Germinal center (tissue), 1 donor: Measurements from ENCODE around the gene STX1B.
"Not testable (repeated sequence)": the region's sequence is repeated elsewhere in the genome, so short reads cannot be mapped to it uniquely, and the experiment has no call there.

Source experiments
- DNase-seq: peaks from one replicate; pipeline ENCODE4 v3.0.0; 2012; ENCODE audit warnings: mixed read lengths, low spot score

Gene STX1B

DNA sequence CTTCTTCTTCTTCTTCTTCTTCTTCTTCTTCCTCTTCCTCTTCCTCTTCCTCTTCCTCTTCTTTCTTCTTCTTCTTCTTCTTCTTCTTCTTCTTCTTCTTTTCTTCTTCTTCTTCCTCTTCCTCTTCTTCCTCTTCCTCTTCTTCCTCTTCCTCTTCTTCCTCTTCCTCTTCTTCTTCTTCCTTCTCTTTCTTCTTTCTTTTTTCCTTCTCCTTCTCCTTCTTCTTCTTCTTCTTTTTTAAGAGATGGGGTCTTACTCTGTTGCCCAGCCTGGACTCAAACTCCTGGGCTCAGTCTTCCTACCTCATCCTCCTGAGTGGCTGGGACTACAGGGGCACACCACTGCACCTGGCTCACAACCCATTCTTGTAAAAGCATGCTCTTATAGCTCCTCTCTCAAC lies 2.9 kb upstream of the STX1B start:
- DNase-seq: not testable (repeated sequence)

DNA sequence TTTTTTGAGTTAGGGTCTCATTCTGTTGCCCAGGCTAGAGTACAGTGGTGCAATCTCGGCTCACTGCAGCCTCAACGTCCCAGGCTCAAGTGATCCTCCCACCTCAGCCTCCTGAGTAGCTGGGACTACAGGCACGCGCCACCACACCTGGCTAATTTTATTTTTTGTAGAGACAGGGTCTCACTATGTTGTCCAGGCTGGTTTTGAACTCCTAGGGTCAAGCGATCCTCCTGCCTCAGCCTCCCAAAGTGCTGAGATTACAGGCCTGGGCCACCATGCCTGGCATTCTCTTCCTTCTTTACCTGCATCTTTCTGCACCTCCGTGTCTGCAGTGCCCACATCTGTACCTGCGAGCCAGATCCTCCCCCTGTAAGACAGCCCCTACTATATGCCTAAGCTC lies 1.4 kb upstream of the STX1B start:
- DNase-seq: not testable (repeated sequence)

DNA sequence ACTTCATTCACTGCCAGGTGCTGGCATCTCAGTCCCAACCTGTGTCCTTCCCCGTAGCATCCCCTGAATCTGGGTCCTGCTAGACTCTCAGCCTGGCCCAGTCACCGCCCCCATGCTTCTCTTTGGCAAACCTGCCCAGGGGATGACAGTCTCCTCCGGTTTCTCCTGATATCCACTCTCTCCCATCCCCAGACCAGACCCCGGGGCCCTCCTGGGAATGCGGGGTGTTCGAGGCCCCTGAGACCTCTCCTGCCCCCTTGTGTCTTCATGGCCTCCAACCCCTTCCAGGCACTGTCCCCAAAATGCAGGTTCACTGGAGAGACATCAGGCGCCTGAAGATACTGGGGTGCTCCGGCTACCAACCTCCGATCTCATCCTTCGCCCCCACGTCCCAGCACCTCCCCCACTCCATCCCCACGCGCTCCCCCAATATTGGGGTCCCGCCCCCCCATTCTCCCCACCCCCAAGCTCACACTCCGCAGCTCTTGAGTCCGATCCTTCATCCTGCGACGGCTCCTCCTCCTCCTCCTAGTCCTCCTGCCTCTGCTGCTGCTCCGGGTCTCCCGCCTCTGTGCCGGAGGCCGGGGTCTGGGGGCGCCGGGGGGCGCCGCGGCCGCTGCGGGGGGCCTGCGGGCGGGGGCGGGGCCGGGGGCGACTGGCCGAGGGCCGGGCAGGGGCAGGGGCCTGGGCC lies 399 bp downstream of the STX1B start:
- DNase-seq: no peak

DNA sequence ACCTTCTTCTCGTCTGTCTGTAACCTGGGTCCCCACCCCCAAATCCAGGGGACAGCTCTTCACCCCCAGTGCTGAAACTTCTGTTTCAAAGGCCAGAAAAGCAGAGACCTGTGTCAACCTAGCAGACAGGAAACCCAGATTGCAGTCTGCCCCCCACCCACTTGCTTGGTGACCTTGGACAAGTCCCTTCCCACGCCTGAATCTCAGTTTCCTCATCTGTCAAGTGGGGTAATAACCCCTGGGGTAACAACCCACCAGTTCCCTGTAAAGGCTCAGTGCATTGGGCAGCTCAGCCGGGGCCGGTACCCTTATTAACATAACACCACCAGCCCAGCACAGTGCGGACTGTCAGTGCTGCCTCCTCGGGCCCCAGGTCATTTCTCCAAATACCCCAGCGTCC lies 1.3 kb downstream of the STX1B start:
- no peak for DNase-seq

DNA sequence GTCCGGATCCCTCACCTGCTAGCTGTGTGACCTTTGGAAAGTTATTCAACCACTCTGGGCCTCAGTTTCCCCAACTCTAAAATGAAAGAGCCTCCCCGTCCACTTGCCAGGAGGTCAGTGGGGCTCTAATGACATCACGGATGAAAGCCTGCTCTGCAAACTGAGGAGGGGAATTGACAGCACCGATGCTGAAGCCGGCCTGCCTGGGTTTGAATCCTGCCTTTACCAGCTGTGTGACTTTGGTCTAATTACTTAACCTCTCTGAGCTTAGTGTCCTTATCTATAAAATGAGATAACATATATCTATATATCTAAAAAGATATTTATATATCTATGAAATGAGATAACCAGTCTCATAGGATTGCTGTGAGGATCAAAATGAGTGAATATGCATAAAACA lies 1.9 kb downstream of the STX1B start:
- no peak for DNase-seq

DNA sequence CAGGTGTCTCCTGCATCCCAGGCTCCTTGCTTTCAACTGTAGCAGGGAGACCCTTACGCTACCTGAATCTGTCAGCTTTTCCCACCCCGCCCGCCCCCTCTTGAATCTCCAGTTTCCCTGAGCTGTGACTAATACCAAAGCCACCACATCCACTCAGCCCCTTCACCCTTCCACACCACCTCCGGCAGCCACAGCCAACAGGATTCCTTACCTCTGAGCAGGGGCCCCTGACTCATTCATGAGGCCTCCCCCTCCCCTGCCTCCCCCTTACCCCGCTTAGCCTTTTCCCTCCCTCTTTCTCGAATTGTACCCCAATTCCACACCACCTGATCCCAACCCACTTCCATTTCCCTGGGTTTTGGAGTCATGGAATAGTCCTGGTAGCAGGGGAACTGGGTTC lies 2.3 kb downstream of the STX1B start:
- DNase-seq: no peak

DNA sequence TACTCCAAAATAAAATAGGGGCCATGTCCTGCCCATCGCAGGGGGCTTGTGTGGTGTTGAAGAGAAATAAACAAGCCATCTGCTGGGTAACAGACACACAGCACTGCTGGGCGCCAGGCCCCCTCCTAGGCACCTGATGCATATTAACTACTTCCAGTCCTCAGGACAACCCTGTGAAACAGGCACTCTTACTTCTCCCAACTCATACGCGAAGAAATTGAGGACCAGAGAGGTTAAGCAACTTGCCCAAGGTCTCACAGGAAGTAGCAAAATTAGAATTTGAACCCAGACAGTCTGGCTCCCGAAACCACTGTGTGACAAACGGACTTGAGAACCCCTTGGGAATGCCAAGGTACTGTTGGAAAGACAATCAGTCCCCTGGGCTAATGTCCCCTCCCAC lies 2.8 kb downstream of the STX1B start:
- no peak for DNase-seq

DNA sequence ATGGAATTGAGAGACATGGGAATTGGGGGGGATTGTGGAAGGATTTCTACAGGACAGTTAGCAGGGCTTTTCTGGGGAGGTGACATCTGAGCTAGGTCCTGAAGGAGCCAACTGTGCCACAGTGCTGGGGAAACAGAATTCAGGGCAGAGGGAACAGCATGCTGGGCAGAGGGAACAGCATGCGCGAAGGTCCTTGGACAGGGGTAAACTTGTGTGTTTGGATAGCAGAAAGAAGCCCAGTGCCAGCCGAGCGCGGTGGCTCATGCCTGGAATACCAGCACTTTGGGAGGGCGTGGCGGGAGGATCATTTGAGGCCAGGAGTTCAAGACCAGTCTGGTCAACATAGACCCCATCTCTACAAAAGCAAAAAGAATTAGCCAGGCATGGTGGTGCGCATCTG lies 3.8 kb downstream of the STX1B start:
- no peak for DNase-seq

DNA sequence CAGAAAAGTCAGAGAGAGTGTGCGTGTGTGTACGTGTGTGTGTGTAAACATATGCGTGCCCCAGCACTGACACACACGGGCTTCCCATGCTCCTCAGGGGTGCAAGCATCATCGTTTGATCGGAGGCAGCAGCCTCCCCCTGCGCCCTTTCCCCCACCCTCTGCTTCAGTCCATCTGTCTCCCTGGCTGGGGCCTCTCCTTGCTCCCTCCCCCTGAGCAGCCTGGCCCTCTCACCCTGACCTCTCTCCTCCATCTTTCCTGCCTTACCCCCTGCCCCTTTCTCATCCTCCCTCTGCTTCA lies 4.4 kb downstream of the STX1B start:
- no peak for DNase-seq

DNA sequence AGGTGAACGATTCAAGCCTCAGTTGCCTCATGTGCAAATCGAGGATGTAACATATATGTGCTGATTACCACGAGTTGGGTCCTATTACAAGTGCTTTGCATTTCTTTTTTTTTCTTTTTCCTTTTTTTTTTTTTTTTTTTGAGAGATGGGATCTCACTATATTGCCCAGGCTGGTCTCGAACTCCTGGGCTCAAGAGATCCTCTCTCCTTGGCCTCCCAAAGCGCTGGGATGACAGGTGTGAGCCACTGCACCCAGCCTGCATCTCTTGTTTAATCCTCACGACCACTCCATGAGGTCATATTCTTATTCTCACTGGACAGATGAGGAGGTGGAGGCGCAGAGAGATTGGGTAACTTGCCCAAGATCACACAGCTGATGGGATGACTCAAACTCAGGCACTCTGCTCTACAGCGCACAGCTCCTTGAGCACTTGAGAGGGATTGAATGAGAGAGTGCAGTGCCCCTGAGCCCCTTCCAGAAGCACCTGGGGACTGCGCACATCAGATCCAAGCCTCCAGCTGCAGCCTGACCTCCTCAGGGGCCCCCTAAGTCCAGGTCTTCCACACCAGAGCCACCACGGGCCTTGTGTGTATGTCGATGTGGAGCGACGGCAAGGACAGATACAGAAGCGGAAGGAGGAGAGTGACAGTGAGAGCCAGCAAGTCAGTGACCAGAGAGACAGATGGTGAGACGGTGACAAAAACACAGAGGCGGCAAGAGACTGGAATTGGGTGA lies 4.9 kb downstream of the STX1B start:
- no peak for DNase-seq

DNA sequence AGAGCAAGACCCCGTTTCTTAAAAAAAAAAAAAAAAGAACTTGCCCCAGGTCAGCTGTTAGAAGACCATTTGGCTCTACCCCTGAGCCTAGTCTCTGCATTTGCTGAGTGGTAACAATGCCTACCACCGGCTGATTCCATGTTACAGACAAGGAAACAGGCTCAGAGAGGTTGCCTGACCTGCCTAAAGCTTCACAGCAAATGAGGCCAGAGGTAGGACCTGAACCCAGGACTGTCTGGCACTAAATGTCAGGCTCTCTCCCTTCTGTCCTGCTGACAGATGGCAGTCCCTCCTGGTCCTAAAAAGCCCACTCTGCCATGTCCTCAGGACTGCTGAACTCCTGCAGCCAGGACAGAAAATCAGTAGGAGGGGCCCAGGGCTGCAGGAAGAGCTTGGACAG lies 5.8 kb downstream of the STX1B start:
- DNase-seq: no peak

DNA sequence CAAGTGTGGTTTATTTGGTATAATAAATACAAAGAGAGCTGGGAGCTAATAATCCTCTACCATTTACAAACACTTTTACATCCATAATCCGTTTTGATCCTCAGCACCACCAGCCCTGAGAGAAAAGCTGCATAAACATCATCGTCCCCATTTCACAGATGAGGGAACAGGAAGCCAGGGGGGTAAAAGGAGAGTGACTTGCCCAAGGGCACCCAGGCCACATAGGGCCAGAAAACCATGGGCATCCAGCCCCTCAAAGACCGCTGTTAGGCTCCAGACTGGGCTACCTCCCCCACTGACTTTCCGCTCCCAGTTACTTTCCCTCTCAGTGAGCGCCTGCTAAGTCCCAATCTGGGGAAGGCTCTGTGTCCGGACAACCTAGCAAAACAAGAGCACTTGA lies 6.7 kb downstream of the STX1B start:
- no peak for DNase-seq

DNA sequence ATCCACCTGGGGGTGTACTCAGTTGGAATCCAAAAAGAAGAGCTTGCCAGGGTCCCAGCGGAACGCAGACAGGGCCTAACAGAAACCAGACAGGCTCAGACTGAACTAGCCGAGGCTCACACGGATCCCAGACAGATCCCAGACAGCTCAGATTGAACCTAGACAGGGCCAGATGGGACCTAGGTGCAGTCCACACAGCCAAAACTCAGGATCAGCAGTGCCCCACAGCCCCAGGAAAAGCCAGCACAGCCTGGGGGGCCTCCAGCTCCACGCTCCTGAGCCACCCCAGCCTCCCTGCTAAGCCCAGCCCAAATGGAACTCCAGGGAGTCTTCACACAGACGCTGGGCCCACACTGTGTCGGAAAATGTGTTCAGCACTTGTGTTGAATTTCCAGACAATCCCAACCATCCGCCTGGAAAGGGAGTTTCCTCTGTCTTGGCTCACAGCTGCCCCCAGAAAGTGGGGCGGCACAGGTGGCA lies 7.5 kb downstream of the STX1B start:
- no peak for DNase-seq

DNA sequence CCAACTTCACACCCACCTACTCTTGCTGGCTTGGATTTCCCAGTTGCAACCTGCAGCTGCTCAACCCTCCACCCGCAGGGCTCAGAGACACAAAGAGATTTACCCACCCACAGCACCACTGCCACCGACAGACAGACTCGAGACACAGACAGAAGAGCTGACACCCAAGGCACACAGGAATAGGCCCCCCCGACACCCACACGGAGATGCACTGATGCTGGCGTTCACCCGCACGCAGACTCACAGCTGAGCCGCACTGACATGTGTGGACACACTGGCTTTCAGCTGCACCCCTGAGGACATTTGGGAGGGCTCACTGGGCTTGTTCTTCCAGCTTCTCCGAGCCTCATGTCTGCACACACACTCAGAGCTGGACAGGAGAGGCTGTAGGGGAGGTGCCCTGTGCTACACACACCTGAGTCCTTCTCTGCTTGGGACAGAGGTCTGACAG lies 8.2 kb downstream of the STX1B start:
- no peak for DNase-seq

DNA sequence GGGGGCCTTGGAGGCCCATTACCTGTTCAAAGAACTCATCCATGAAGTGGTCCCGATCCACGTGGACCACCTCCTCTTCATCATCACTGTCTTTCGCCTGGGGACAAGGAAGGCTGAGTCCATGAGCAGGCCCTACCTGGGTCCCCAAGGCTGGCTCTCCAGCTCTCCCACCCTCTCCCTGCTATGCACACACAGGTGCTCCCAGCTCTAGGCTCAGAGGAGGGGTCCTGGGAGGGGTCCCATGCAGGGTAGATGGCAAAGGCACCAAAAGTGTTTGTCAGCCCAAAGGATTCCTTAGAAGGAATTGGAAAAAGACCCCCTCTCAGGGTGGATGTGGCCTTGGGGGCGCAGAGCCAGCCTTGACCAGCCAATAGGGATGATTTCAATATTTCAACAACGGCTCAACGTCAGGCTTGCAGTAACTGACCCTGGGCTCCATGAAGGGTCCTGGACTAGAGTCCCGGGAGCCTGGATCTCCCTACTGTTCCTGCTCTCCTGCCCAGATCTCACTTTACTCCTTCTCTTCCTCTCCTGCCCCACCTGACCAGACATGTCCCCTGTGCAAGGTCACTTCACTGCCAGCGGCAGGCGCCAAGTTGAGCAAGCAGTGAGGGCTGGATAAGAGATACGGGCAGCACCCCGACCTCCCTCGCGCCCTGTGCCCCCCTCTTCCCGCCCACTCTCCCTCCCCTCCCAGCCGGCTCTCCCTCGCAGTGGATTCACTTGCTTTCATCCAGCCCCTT lies 8.8 kb downstream of the STX1B start:
- DNase-seq: no peak

DNA sequence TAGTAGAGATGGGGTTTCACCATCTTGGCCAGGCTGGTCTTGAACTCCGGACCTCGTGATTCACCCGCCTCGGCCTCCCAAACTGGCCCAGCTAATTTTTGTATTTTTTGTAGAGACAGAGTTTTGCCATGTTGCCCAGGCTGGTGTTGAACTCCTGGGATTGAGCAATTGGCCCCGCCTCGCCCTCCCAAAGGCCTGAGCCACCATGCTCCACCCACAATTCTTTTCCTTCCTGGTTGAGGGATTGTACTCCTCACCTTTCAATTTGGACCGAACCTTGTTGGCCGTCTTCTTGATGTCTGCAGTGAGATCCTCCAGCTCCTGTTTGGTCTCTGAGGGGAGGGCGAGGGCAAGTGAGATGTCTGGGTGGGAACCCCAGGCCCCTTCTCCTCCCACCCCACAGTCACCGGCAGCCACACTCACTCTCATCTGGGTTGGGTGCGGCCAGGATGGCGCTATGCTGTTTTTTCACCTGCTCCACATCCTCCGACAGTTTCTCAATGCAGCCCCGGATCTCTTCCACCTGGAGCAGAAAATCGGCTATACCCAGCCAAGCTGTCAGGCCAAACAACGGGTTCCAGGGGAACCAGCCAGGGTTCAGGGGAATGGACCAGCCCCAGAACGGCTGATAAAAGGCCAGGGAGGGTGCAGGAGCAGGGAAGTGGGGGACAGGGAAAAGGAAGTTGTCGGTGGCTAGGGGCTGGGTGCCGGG lies 9.6 kb downstream of the STX1B start:
- no peak for DNase-seq

DNA sequence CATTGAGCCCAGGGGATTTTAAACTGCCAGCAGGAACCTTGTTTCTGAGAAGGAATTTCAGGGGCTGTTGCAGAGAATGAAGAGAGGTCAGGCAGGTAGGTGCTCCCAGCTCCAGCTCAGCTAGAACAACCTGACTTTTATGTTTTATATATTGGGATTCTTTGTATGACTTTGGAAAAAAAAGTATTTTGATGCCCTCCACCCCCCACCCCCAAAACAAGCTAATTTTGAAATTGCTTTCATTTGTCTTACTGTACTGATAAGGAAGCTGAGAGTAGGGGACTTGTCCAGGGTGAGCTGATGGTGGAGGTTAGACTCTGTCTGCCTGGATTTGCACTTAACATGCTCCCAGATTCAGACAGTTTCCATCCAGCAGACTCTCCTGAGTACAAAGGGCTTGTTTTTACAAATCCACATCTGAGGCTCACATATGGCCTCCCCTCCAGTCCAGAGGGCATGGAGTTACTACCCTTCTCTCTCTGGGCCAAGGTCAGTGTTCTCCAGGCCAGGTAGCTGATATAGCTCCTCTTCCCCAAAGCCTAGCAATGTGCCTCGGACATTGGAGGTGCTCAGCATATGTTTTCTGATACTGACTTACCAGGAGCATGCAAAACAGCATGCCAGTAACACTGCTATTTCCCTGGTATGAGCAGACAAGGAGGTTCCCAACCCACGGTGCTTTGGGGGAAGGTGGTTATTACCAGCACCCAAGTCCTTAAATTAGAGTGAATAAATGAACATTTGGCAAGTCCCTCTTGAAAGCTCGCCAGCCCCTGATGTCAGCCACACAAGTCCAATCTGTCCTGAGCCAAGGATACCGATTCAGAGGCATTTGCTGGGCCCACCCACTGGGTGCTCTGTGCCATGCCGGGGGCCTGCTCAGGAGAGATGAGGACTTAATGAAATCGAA lies 11.3 kb downstream of the STX1B start:
- no peak for DNase-seq

DNA sequence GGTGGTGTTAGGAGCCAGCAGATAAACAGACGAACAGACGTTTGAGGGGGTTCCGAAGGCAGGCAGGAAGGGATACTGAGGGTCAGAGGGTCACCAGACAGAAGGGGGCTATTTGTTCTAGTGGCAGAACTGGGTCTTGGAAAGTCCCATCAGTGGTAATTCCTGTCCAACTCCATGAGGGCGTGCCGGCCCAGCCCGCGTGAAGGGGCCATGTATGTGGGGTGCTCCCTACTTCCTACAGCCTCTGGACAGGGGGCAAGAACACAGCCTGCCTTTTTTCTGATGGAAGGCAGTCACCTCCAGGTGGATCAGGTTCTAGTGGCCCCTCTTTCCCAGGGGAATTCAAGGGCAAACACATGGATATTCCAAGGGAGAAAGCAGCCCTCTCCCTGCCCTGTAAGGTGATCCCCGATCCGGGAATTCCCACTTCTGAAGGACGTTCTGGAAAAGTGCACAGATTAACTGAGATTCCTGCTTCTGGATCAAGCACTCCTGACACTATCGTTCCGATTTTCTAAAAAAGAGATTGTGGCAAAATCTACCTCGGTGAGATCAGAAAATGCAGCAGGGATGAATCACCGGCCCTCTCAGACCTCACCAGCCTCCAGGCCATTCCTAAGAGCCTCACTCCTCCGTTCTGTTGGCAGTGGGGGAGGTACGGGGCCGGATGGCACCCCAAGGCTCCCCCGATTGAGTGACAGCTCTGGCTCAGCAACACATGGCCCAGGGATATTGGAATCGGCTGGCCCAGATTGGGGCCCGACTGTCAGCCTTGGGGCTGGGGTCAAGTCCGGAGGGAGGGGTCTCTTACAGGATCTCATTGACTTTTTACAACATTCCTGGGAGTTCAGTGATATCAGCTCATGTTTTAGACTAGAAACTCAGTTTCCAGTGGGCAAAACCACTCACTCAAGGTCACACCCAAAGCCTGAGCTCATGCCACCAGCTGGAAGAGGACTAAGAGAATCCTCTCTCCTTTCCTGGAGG lies 12.4 kb downstream of the STX1B start:
- no peak for DNase-seq

DNA sequence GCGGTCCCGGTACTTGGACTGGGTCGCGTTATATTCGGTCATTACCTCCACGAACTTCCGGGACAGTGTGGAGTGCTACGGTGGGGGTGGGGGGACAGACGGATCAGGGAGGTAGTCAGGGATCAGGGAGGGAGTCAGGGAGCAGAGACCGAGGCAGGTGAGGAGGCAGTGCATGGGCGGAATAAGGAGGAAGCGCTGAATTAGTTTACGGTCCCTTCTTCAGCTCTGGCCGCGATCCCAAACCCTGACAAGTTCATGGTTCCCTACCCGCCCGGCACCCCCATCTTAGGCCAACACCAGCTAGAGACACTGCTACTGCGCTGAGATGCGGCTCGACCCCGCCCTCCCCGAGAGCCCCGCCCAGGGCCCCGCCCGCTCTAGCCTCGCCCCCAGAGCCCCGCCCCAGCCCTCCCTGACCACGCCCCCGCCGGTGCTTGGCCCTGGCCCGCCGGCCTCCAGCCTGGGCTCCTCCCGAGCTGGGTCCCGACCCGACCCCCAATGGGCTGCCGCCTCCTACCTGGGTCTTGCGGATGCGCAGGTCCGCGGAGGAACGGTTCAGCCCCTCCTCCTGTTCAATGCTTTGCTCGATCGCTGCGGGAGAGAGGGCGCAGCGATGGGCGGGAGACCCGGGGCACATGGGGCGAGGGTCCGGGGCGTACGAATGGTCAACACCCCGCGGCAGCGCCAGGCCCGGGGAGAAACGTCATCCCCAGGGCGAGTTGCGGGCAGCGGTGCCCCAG lies 13.3 kb downstream of the STX1B start:
- DNase-seq: peak; percentile 99
